CD4-positive, alpha-beta T cell treated with Interleukin-2 at 100 ng/mL for 4 hours (primary cell): Measurements from ENCODE around the gene DLK2.
"Not testable (repeated sequence)": the region's sequence is repeated elsewhere in the genome, so short reads cannot be mapped to it uniquely, and the experiment has no call there.

Experiments used
- DNase-seq: peaks from one replicate; pipeline ENCODE4 v3.0.0-alpha.2; 2020; ENCODE audit warnings: low spot score

DLK2 gene

DNA sequence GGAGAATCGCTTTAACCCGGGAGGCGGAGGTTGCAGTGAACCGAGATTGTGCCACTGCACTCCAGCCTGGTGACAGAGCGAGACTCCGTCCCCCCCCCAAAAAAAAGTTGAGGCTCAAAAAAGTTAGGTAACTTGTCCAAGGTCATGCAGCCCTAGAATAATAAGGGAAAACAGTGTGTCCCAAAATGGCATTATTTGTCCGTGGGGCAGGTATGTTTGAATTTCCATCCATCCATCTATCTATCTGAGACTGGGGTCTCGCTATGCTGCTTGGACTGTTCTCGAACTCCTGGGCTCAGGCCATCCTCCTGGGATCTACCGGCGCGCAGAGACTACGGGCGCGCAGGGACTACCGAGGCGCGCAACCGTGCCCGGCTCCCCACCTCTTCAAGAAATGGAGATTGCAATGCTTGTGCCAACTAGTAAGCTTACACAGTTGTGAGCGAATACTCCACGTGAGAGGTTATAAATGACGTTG, 28.4 kb downstream of the DLK2 start:
- no peak for DNase-seq

DNA sequence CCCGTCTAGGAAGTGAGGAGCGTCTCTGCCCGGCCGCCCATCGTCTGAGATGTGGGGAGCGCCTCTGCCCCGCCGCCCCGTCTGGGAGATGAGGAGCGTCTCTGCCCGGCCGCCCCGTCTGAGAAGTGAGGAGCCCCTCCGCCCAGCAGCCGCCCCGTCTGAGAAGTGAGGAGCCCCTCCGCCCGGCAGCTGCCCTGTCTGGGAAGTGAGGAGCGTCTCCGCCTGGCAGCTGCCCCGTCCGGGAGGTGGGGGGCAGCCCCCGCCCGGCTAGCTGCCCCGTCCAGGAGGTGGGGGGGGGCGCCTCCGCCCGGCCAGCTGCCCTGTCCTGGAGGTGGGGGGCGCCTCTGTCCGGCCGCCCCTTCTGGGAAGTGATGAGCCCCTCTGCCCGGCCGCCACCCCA, 30.3 kb downstream of the DLK2 start:
- DNase-seq, result not testable (repeated sequence)

DNA sequence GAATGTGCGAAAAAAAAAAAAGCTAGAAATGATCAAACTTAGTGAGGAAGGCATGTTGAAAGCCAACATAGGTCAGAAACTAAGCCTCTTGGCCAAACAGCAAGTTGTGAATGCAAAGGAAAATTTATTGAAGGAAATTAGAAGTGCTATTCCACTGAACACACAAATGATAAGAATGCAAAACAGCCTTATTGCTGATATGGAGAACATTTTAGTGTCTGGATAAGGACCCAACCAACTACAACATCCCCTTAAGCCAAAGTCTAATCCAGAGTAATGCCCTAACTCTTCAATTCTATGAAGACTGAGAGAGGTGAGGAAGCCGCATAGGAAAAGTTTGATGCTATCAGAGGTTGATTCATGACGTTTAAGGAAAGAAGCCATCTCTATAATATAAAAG, 33.5 kb downstream of the DLK2 start:
- DNase-seq, result no peak

DNA sequence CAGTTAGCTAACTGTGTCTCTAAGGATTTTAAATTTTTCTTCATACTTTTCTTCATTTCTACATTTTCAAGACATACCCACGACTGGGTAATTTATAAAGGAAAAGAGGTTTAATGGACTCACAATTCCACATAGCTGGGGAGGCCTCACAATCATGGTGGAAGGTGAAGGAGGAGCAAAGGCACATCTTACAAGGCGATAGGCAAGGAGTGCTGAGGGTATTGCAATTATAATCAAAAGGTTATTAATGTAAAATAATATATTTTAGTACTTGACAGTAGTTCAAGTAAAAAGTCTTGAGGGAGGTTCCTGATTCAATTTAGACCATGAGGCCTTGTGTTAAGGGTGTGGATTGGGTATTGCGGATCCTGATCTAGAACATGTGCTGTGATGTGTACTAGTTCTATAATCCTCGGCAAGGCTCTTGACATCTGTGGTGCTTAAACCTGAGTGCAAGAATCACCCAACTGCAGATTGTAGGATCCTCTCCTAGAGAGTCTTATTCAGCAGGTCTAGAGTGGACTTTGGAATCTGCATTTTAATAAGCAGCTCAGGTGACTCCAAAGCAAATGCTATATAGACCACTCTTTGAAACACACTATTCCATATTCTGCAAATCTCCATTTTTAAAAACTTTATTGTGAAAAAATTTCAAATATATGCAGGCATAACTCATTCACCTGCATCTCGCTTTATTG, 35.2 kb downstream of the DLK2 start:
- no peak for DNase-seq

DNA sequence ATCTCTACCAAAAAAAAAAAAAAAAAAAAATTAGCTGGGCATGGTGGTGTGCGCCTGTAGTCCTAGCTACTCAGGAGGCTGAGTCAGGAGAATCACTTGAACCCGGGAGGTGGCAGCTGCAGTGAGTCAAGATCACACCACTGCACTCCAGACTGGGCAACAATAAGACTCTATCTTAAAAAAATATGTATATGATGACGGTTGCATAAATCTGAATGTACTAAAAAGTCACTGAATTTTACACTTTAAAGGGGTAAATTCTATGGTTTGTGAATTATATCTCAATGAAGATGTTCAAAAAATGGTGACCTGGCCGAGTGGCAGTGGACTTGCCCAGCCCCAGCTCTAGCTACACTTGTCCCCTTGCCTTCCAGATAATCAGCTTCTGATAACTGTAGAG, 38.4 kb downstream of the DLK2 start:
- no peak for DNase-seq

DNA sequence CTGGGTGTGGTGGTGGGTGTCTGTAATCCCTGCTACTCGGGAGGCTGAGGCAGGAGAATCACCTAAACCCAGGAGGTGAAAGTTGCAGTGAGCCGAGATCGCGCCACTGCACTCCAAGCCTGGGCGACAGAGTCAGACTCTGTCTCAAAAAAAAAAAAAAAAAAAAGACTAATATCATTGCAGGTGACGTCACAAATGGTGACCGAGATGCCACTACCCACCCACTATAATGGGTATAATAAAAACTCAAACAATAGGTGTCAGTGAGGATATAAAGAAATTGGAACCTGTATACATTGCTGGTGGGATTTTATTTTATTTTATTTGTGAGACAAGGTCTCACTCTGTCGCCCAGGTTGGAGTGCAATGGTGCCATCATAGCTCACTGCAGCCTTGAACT, 40.1 kb downstream of the DLK2 start:
- DNase-seq, result not testable (repeated sequence)

DNA sequence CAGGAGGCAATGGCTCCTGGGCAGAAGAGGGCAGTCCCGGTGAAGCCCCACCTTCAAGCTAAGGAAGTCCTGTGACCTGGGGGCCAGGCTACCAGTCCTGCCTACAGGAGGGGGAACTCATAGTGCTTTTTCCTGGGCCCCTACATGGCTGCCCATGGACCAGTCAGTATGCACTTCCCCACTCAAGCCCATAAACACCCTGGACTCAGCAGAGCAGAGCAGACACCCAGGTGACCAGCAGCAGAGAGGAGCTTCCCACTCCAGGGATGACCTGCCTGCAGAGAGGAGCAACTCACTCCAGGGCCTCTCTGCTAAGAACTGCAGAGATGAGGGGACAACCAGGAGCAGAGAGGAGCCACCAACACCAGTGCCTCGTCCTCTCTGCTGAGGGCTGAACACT, 42.3 kb downstream of the DLK2 start:
- DNase-seq, result no peak

DNA sequence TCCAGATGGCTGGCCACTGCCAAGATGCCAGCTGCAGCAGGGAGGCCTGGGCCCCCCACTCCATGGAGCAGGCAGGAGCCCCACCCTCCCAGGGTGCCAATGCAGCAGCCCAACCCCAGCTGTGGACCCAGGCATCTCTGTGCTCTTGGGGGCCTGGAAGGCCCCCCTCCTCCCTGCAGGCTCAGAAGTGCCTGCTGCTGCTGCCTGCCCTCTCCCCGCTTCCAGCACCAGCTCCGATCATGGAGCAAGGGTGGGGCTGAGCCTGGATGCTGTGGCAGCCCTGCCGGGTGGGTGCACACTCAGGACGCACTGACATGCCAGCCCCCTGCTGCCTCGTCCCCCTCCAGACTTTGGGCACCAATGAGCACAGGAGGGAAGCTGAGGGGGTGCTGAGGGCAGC, 42.8 kb downstream of the DLK2 start:
- DNase-seq, result no peak

DNA sequence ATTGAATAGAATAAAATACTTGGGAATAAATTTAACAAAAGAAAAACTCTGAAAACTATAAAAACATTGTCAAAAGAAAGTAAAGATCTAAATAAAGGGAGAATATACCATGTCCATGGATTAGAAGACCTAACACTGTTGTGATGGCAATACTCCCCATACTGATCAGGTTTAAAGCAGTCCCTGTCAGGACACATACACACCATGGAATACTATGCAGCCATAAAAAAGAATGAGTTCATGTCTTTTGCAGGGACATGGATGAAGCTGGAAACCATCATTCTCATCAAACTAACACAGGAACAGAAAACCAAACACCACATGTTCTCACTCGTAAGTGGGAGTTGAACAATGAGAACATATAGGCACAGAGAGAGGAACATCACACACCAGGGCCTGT, 44.6 kb downstream of the DLK2 start:
- DNase-seq, result not testable (repeated sequence)

DNA sequence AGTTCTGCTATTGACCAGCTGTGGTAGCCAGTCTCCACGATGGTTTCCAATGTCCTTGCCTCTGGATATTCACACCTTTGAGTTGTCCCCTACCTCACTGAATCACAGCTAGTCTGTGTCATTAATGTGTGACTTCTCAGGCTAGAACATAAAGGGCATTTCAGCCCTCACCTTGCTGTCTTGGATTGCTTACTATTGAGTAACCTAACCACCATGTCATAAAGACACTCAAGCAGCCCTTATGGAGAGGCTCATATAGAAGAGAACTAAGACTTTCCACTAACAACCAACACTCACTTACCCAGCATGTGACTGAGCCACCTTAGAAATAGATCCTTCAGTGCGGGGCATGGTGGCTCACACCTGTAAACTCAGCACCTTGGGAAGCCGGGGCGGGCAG, 47.1 kb downstream of the DLK2 start:
- DNase-seq, result no peak

DNA sequence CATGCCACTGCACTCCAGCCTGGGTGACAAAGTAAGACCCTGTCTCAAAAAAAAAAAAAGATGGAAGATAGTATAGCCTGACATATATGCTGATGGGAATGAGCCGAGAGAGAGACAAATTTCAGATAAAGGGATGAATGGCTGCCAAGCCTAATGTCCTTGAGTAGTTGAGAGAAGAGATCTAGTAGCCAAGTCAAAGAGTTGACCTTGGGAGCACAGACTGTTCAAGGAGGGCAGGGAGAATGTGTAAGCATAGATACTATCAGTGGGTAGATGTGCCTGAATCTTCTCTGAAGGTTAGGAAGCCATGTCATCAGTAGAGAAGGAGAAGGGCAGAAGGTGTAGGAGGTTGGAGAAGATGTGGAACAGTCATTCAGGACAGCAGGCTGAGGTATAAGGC, 48.1 kb downstream of the DLK2 start:
- DNase-seq, result no peak

DNA sequence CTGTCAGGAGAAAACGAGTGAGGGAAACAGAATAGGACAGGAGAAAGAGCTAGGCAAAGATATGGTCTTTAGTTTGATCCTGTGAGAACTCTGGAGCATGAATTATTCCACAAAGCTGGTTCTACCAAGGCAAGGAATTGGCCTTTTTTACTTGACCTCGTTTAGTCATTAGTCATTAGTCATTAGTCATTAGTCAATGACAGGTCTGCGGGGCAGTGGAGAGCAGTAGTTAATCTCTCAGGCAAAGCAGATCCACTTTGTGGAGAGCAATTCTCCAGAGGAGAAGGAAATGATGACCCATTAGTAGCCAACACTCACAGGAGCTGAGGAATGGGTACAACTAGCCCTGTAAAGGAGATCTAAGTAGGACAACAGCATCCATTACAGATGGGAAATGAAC, 50.0 kb downstream of the DLK2 start:
- no peak for DNase-seq

DNA sequence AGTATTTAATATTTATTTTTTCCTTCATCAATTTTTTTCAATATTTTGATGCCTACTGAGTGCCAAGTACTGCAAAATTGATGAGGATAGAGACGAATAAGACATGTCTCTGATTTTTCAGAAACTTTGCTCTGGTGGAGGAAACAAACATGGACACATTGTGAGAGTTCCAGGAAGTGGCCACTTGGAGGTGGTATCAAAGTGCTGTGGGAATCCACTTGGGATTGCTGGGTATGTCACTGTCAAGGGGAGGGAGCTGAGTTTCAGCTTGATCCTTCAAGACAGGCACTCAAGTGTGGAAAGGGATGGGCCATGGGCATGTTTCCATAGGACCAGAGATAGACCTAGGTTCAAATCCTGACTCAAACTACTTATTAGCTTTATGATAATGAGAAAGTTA, 52.5 kb downstream of the DLK2 start:
- DNase-seq, result no peak

DNA sequence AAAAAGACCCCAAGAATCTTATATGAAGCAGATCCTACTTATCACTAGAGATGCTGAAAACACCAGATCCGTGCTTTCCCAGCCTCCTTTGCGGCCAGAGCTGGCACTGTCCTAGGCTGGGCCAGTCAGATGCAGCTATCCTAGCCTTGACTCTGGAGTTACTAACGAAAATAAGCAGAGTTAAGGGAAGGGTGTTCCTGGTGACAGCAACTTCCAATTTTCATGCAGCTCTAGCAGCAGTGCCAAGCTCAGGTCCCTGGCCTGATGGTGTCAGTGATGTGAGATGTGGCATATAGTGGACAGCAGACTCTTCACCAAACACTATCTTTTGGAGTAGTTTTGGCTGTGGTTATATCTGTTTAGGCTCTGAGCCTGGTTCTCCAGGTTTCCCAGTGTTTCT, 53.6 kb downstream of the DLK2 start:
- no peak for DNase-seq
